ENCODE data around the gene CHST12. TPM values are rescaled to one million over a fixed set of nuclear protein-coding genes. Genes with fewer than 3 reads are reported as not detected.

CHST12 gene
- polyA plus RNA-seq, 4 donors: 9.0 to 16.4 (median 10.3) TPM

DNA sequence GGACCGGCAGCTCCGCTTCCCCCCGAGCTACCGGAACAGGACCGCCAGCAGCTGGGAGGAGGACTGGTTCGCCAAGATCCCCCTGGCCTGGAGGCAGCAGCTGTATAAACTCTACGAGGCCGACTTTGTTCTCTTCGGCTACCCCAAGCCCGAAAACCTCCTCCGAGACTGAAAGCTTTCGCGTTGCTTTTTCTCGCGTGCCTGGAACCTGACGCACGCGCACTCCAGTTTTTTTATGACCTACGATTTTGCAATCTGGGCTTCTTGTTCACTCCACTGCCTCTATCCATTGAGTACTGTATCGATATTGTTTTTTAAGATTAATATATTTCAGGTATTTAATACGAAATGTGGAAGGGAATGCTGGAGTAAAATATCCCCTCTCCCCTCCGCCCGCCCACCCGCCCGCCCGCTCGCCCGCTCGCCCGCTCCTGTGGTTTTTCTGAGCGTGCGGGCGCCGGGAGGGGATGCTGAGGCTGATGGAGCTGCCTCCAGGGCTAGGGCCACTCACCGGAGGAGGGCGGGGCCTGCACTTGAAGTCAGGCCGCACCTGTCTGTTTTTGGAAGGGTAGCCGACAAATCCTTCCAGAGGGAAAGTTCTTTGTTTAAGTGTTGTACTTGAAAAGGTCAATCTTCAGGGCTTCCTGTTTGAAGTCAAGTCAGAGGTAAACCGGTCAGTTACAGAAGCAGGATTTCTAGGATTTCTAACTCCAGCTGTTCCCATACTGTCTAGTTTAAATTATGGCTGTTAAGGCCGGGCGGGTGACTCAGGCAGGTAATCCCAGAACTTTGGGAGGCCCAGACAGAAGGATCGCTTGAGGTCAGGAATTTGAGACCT, 30.5 kb downstream of the CHST12 start:
- no peak for DNase-seq (ENCODE audit: low read depth in 4 of 4, low spot score in 3 of 4)

DNA sequence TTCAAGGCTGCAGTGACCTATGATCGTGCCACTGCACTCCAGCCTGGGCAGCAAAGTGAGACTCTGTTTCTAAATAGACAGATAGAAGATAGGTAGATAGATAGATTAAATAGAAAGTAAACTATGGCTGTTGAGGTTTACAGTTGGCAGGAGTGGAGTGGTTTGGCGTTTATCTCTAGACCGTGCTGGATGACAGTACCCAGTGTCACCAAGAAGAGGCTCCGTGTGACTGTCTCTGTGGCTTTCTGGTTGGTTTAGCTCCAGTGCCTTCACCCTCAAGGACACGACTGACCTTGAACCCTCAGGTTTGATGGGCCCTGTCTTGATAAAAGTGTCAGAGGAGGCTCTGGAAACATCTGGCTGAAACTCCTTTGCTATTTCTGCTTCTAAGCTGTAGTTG, 31.7 kb downstream of the CHST12 start:
- no peak for DNase-seq (ENCODE audit: low read depth in 4 of 4, low spot score in 3 of 4)

DNA sequence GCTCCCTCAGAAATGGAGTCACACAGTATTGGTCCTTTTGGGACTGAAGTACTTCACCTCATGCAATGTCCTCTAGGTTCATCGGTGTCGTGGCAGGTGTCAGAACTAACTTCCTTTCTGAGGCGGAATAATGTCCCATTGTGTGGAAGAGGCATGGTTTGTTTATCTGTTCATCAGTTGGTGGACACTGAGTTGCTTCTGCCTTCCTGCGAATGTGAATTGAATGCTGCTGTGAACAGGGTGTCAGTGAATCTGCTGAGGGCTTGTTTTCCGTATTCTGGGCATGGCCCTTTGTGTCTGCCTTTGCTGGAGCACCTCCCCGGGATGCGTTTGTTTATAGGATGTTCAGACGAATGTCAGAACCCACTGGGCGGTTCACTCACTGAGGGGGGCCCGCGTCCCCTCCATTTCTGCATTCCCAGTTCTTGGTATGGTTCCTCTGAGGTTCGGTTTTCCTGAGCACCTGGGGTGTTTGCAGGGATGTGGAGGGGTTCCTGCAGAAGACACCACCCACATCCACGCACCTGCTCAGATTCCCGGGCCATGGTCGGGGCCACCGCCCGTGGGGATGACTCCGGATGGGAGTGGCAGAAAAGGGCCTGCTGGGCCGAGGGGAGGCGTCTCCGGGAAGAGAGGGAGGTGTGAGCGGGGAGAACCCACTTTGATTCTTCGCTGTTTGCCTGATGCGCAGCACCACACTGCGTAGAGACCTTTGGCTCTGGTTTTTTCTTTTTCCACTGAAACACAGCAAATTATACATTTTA, 33.1 kb downstream of the CHST12 start:
- no peak for DNase-seq (ENCODE audit: low read depth in 4 of 4, low spot score in 3 of 4)

- DNase-seq (ENCODE audit: low read depth in 4 of 4, low spot score in 3 of 4): no peak
These were observed 33.7 kb downstream of the CHST12 start for GRCh38 chr7:2437136-2437535.

DNA sequence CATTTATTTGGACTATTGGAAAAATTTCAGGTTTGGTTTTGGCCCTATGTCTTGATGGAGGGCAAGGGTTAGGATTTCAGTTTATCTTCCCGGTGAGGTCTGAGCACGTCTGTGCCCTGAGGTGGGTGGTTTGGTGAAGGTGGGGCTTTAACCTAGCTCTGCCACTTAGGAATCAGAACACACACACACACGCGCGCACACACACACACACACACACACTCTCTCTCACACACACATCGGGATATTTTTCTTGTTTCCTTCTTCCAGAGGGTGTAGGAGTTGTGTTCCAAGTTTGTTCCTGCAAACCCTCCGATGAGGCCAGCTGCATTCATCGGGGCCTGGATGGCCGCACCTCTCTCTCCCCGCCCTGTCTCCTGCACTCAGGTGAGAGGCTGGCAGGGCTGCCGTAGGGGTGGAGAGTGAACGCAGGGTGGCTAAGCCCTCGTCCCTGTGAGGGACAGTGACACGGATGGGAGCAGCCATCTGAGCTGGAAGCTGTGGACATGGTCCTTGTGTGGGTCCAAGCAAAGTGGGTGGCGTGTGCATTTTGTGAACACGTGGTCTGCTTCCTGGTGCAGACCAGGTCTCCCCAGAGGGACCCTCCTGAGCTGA, 34.2 kb downstream of the CHST12 start:
- no peak for DNase-seq (ENCODE audit: low read depth in 4 of 4, low spot score in 3 of 4)

GRCh38 chr7:2438186-2438585, 34.8 kb downstream of the CHST12 start:
- DNase-seq (ENCODE audit: low read depth in 4 of 4, low spot score in 3 of 4): no peak

DNA sequence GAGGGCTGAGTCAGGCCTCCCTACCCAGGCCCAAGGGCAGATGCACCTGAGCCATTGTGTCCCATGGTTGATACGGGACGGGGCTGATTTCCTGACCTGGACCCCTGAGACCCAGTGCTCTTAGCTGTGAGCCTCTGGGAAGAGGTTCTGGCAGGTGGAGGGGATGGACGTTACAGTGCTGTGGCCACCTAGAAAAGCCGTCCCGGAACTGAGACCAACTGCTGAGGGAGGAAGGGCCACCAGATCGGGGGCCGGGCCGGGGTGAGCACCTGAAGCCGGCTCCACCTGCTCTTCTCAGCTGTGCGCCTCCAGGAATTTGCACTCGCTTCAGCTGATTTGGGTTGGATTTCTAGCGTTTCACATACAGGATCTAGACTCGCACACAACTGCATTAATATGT, 35.4 kb downstream of the CHST12 start:
- DNase-seq (ENCODE audit: low read depth in 4 of 4, low spot score in 3 of 4): no peak

- DNase-seq (ENCODE audit: low read depth in 4 of 4, low spot score in 3 of 4): peak in 1 of 4 donors; percentile 27
These were observed 37.3 kb downstream of the CHST12 start for GRCh38 chr7:2440608-2441245.

GRCh38 chr7:2441430-2442058, 38.1 kb downstream of the CHST12 start:
- no peak for DNase-seq (ENCODE audit: low read depth in 4 of 4, low spot score in 3 of 4)

- DNase-seq (ENCODE audit: low read depth in 4 of 4, low spot score in 3 of 4): no peak
These were observed 40.1 kb downstream of the CHST12 start for GRCh38 chr7:2443491-2443890.

- no peak for DNase-seq (ENCODE audit: low read depth in 4 of 4, low spot score in 3 of 4)
These were observed 41.1 kb downstream of the CHST12 start for GRCh38 chr7:2444476-2444875.

GRCh38 chr7:2445047-2445446, 41.6 kb downstream of the CHST12 start:
- DNase-seq (ENCODE audit: low read depth in 4 of 4, low spot score in 3 of 4): no peak

DNA sequence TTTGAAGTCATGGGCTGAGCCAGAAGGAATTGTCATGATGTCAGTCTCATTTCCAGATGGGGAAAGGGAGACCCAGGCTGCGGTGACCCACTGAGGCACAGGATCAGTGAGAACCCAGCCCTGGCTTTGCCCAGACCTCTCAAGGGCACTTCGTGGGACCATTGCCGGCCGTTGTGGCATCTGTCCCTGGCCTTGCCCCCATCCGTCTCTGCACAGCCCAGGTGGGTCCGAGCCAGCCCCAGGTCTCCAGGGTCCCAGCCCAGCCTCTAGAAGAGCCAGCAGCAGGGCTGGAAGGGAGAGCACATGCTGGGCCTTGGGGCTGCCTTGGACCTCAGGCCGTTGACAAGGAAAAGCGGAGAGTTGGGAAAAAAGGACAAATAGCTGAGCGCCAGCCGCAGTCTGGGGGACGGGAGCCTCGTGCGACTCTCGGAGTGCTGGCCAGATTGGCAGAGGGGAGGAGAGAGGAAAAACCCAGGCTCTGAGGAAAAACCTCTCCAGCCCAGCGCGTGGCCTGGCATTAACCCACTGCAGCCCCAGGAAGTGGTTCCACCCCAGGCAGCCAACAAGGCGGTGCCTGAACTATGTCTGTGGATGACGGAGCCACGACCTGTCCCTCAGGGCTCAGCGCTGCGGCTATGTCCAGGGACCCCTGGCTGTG, 42.6 kb downstream of the CHST12 start:
- no peak for DNase-seq (ENCODE audit: low read depth in 4 of 4, low spot score in 3 of 4)

DNA sequence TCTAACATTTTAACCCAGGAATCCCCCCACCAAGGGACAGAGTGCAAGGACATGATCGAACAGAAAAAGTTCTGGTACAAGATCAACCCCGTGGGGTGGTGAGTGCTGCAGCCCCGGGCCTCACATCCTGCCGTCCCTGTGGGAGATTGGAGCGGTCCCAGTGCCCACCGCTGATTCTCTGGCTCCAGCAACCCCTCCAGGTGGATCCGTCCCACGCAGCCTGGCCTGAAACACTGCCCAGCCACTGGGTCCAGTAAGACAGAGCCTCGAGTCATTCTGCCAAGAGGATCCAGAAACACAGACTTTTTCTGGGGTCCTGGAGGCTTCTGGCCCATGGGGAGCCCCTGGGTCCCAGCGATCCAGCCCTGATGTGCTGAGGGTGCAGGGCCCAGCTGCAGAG, 43.3 kb downstream of the CHST12 start:
- no peak for DNase-seq (ENCODE audit: low read depth in 4 of 4, low spot score in 3 of 4)

DNA sequence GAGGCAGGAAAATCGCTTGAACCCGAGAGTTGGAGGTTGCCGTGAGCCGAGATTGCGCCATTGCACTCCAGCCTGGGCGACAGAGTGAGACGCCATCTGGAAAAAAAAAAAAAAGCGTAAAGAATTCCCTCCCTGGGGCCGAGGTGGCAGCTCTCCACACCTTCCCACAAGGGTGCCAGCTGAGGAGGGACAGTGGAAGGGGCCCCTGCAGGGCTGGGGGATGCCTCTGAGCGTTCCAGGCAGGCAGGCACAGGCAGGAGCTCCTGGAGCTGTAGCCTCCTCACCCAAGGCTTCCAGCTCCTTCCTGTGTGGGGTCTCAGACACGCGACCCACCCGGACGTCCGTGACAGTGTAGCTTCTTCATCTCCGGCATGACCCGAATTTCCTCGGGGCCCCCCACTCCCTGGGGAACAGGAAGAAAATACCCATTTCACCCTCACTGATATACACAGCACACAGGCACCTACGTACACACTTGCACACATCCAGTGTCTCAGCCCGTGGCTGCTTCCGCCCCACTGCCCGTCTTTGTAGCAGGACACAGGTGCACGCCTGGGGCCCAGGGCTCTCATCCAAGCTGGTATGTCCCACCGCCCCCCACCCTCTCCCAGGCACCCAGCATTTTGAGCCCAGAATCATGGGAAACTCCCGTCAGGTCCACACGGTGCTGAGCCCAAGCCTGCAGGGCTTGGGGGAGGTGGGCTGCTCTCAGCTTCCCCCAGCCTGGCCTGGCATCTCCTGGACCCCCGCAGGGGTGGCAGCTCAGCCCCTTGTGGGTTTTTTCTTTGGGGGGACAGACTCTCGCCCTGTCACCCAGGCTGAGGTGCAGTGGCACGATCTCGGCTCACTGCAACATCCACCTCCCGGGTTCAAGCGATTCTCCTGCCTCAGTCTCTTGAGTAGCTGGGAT, 47.0 kb downstream of the CHST12 start:
- no peak for DNase-seq (ENCODE audit: low read depth in 4 of 4, low spot score in 3 of 4)

GRCh38 chr7:2451171-2452073, 48.0 kb downstream of the CHST12 start:
- DNase-seq (ENCODE audit: low read depth in 4 of 4, low spot score in 3 of 4): peak; percentile 50 to 69 (median 53)

DNA sequence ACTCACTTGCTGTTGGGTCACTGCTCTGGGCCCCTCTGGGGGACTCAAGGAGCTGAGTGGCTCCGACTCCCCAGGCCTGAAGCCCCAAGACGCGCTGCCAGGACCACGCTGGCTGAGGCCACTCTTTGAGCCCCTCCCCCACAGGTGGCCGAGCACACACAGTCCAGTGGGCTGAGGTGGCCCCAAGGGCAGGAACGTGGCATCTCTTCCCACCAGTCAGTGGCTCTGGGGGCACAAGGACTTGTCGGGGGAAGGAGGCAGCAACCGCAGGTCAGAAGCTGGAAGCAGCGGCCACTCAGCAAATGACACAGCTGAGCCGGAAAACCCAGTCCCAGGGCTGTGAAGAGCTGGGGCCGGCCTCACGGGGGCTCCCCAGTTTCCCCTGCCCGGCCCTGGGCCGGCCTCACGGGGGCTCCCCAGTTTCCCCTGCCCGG, 48.7 kb downstream of the CHST12 start:
- DNase-seq (ENCODE audit: low read depth in 4 of 4, low spot score in 3 of 4): no peak
